ENCODE data around the gene DKK2.
"Not testable (repeated sequence)": the region's sequence is repeated elsewhere in the genome, so short reads cannot be mapped to it uniquely, and the experiment has no call there.

Gene DKK2

DNA sequence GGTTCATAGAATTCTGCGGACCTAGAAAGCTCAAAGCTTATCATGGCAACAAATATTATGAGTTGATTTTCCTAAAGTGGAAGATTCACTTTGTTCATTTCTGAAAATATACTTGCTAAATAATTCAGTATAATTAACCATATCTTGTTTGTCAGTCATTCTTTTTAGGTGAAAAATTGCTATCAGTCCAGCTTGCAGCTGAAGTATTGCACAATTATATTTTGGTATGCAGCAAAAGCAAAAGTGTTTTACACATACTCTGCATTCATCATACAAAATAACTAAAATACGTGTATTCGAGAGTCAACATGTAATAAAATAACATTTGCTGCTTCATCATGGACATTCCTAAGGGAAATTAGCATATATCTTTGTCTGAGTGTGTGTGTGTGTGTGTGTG, 24.8 kb downstream of the DKK2 start:
- DNase-seq: no peak

DNA sequence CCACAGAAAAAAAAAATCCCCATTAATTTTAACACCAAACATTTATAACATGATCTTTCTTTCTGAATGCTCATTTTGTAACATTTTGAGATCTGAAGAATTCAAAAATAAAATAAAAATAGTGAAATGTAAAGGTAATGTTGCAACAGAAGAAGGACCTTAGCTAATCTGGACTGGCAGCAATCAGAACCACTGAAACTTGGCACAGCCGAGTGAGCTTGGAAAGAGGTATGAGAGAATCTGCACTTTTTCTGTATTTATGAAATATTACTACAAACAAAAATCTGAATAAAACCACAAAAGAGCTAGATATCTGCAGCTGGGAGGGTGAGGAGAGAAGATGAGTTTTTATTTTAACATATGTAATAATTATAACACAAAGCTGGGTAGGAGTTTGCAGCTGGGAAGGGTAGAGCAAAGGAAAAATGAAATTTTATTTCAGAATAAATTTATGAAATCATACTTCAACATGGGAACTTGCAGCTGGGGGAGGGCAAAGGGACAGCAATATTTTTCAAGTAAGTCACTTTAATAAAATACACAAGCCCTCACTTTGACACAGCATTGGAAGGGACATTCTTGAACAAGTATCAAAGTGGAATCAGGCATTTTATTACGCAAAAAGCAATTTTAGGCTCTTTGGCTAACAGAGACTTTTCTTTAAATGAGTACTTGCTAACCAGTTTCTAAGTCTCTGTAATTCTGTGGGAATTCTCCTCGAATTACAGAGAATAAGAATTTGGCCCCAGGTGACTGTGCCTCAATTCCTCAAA, 26.7 kb downstream of the DKK2 start:
- no peak for DNase-seq

DNA sequence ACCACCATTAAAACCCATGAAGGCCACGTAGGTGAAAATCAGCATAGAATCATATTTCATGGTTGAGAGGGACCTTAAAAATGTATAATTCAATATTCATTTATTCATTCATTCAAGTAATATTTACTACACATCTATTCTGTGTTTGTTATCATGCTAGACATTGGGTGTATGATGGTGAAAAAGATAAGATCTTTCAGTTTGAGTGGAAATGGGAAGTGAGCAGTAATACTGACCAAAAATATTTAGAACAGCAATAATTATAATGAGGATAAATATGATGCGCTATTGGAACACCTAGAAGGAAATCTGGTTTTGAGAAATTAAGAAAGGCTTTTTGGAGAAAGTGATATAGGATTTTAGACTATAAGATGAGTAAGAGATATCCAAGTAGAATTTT, 28.0 kb downstream of the DKK2 start:
- no peak for DNase-seq

DNA sequence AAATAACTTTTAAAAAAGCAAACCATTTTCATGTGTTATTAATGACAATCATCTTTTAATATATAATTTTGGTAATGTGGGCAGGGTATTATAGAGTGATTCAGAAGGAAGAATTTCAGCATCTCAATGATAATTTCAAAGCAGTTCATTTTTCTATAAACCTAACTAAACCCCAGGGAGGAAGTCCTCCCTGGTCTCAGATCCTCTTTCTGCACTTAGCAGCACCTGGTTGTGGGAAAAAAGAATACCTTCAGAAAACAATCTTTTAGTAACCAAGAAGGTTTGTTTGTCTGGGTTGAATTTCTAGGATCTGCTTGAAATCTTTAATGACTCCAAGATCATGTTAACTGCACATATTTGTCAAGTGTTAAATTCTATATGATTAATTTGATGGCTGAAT, 29.9 kb downstream of the DKK2 start:
- DNase-seq: no peak

DNA sequence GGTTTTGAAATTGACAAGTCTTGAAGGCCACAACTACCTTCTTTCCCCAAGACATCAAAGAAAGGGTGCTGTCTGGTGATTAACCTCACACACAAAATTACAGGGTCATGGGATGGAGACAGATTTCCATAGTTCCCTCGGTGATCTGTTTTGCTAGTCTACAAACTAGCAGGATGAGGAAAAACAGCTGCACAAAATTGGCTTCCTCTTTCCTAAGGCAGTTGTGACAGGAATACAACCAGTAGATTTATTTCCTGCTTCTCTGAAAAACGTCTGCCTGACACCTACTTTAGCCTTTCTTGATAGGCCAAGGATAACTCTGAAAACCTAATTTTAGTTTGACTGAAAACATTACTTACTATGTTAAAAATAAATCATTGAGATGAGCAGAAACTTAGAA, 39.6 kb downstream of the DKK2 start:
- DNase-seq: no peak

DNA sequence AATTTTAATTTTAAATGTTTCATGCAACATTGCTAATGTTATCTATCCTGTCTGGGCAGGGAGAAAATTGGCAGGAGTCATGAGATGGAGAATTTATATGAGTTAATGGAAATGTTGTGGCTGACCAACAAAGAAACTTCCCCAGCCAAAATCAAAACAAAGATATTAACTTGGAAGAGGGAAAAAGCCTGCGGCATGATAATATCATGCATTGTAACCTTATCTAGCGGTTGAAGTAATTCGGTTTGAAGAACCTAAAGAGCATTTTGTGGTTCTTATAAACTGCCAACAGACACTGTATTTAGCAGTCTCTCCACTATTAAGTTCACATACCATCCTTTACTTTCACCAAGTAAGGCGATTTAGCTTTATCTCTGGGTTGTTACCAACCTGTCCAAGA, 42.3 kb downstream of the DKK2 start:
- DNase-seq: no peak

DNA sequence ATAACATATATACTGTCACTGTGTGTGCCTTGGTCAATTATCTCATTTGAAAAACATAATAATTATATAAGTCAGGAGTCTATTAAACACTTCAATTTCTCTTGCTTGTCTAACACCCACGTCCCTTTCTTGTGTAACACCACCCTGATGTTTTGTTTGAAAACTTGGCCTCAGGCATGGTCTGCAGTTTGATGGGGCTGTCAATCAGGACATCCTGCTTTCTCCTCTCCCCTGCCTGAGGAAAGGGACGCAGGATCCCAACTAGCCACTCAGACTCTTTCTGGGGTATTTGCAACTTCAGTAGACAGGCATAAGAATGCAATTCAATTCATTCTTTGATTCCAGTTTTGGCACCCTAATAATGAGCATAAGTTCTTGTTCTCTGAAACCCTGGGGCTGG, 48.8 kb downstream of the DKK2 start:
- DNase-seq: no peak

DNA sequence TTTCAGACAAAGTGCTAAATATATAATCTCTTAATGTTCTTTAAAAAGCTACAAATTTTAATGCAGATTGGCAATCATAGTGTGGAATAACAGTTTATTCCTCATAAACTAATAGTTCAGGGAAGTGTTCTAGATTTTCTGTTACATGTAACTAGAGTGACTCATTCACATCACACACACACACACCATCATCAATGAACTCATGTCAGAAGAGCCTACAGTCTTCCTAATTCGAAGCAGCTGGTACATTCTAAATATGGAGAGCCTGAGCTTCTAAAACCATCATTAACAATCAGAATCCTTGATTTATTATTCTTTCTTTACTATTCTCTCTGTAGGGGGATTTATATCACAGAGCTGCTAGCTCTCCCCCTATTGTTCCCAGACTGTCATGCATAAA, 49.6 kb downstream of the DKK2 start:
- no peak for DNase-seq

DNA sequence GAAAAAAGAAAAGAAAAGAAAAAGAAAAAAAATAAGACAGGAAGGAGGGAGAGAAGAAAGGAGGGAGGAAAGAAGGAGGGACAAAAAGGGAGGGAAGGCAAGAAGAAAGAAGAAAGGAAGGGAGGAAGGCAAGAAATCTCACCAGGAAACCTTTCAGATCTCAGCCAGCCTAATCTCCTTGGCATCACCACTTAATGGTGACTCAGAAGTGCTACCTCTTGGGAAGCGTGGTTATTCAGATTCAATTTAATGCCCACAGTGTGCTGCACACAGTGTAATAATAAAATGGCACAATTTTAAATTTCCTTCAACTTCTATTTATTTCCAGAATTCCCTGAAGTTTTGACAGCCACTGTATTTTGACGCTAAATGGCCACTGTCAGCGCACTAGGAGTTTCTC, 50.3 kb downstream of the DKK2 start:
- DNase-seq: no peak

DNA sequence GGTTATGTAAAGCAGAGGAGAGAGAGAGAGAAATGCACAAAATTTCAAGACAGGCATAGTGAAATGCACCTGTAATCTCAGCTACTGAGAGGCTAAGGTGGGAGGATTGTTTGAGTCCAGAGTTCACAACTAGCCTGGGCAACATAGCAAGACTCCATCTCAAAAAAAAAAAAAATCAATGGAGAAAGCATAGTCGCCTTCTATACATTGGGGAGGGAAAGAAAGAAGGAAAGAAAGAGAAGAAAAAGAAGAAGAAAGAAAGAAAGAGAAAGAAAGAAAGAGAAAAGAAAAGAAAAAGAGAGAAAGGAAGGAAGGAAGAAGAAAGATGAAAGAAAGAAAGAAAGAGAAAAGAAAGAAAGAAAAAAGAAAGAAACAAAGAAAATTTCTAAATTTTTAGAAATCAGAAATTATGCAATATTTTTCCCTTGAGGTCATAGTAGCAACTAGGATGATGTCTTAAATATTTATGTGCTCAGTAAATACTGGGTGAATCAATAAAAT, 53.4 kb downstream of the DKK2 start:
- no peak for DNase-seq

DNA sequence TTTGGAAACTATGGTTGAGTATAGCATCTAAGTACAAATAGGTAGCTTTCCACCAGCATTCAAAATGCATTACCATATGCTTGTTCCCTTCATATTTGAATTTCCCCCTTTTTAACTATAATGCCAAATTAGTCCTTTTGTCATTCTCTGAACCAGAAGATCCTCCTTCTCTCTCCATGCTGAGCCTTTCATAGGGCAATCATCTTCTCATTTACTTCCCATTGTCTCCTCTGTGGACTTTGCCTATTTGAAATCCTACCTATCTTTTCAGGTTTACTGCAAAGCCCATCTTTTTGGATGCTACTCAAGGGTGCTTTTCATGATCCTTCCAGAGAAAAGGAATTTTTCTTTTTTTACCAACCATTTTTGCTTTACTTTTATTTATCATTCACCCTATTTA, 54.7 kb downstream of the DKK2 start:
- no peak for DNase-seq

DNA sequence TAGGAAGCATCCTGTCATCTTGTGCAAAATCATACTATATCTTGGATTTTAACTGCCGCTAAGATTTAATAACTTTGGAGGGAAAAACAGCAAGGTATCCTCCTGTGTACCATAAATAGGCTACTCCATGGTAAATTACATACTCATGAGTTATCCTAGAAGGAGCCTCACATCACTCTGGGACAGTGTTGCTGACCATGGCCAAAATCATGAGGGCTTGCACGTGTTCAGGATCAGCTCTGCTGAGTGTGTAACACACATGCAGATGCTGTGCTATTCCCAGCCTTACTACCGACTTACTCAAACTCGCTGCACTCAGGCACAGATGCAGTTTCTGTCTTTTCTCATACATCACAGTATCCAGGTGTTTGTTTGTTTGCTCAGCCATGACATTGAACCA, 56.6 kb downstream of the DKK2 start:
- no peak for DNase-seq

DNA sequence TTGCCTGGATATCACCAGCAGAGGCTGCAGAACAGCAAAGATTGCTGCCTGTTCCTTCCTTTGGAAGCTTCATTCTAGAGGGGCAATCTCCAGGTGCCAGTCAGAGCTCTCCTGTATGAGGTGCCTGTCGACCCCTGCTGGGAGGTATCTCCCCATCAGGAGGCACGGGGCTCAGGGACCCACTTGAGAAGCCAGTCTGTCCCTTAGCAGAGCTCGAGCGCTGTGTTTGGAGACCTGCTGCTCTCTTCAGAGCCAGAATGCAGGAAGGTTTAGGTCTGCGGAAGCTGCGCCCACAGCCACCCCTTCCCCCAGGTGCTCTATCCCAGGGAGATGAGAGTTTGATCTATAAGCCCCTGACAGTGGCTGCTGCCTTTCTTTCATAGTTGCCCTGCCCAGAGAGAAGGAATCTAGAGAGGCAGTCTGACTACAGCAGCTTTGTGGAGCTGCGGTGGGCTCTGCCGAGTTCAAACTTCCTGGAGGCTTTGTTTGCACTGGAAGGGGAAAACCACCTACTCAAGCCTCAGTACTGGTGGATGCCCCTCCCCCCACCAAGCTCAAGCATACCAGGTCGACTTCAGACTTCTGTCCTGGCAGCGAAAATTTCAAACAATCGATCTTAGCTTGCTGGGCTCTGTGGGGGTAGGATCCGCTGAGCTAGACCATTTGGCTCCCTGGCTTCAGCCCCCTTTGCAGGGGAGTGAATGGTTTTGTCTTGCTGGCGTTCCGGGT, 57.9 kb downstream of the DKK2 start:
- DNase-seq: no peak

DNA sequence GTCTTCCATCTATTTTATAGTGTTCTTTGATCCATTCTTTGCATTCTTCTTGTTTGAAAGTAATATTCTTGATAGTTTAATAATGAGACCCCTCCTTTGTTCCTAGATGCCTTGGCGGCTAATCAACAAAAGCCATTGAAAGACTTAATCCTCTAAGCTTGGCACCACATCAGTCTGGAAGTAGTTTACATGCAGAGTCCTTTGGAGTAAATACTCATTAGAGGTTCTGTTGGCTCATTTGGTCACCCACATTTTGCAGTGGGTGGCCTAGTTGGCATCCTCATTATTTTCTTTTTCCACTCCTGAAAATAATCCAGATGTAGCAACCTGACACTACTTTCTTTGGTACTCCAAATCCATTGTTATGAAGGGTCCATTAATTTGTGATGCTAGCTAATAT, 64.5 kb downstream of the DKK2 start:
- DNase-seq: no peak

DNA sequence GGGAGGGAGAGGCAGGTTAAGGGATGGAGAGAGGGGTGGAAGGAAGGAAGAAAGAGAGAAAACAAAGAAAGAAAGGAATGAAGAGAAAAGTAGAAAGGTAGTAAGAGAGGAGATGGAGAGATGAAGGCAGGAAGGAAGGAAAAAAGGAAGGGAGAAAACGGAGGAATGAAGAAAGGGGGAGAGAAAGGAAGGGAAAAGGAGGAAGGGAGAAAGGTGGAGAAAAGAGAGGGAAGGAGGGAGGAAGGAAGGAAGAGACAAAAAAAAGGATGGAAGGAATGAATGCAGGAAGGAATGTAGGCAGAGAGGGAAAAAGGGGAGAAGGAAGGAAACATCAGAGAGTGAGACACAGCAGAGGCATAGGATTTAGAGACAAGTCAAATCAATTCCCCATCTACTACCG, 68.2 kb downstream of the DKK2 start:
- no peak for DNase-seq

DNA sequence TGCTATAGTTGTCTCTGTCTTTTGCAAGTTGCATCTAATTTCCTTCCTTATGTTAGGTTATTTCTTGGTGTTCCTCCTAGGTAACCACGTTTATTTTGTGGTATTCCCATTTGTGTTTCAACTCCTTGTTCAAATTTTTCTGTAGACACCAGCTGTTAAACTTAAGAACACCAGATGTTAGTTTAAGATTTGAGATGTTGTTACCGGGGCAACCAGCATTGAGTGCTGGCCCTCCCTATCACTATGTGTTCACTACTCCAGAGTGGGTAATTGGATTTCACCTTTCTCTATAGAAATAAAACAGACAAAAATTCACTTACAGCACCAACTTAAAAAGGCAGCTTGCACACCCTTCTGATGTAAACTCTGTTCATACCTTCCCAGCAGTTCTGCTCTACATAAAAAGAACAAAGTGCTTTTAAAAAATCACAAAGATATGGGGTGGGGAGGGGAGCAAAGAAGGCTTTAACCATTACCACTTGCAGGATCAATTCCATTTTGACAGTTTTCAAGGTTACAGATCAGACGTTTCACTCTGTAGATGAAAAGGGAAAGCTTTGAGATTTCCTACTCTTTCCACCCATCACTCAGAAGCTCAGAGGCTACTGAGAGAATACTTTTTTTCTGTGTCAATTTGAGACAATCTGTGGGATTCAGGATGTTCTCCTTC, 82.9 kb downstream of the DKK2 start:
- no peak for DNase-seq

DNA sequence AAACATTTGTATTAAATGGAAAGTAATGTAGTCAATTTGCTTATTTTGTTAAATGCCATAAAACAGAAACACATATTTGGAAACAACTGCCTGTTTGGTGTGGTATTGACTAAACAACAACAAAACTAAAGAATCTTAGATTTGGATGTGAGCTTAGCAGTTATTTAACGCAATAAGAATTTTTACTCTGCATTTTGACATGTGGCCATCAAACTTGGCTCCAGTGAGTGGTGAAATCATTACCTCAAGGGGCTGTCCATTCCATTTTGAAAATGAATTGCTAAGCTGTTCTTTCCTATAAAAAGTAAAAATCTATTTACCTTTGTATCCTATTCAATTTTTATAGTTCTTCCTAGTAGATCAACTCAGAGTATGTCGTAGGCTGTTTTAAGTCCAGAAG, 84.2 kb downstream of the DKK2 start:
- no peak for DNase-seq

DNA sequence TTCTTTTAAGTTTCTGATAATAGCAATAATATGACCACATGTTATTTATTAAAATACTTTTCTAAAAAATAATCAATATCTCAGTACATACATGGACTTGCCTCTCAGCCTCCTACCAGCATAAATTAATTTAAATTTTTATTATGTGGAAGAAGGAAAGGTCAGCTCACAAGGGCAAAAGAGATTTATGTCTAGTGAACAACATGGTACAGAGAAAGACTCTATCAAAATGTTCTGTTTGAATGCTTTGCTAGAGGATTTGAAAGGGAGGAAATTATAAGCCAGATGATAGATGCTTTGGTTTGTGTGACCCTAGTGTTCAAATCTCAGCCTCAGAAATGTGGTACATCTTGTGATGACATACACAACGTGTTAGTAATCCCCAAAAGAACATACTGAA, 94.3 kb downstream of the DKK2 start:
- no peak for DNase-seq

DNA sequence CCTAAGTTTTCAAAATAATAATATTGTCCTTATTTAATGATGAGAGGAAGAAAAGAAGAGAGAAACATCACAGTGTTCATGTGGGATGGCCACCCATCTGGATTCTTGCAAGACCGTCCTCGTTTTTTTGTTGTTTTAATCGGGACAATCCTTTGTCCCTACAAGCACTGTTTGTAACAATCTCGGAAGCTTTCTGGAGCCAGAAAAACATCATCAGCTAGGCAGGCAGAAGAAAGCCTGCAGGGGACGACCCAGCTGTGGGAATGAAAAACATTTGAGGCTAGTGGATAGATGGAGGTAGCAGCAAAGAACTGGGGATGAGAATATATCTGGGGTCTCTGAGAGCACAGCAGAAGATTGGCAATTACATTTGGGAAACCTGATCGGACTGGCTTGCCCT, 105.6 kb downstream of the DKK2 start:
- DNase-seq: no peak

DNA sequence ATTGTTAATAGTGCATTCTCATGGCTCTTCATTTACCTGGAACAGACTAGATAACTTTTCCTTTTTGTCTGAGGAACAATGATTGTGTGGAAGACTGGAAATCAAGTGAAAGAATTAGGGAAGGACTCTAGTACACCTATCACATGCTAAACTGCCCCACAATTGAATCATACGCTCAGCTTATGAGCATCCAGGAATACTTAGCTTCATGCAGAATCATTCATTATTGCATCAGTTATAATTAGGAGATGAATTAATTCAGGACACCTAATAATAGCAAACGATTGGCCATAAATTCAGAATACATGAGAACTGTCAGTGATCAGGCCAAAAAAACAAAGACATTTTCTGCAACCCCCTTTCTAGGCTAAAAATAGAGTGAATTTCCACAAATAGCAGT, 106.9 kb downstream of the DKK2 start:
- no peak for DNase-seq

DNA sequence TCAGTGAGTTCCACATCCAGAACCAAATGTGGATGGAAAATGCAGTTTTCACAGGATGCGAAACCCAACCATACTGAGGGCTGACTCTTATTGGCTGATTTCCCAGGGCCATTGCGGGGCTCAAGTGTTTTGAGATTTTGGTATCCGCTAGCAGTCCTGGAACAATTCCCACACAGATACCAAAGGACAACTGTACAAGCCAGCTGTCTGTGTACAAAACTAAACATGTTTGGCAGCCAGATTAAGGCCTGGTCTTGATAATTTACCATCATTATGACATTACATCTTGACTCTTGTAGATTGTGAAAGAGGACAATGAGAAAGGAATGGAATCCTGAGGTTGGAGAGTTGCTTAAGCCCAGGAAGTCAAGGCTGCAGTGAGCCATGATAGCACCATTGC, 121.9 kb downstream of the DKK2 start:
- DNase-seq: no peak

DNA sequence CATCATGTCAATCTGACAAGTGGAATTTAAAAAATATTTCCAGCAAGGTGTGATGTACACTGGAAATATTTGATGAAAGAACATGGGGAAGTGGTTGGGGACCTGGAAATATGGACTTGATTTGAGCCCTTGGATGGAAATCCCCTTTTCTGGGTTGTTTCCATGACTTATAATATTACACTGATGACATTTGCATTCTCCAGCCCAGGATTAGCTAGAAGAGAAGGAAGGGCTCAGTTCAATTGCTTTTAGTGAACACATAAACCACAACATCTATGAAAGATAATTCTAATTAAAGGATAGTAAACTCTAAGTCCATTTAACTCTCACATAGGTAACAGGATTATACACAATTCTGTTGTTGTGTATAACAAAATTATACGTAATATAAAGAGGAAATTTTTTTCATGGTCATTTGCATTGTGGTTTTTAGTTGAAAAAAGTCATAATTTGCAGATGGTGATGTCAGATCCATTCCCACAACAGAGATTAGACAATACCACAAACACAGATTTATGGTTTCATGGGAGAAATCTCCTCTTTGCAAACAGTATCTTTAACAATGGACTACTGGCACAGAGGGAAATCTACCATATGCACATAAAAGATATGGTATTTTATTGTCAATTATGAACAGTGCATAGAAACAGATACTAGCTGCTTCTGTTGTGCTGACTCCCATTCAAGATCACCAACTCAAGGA, 126.5 kb downstream of the DKK2 start:
- DNase-seq: no peak

DNA sequence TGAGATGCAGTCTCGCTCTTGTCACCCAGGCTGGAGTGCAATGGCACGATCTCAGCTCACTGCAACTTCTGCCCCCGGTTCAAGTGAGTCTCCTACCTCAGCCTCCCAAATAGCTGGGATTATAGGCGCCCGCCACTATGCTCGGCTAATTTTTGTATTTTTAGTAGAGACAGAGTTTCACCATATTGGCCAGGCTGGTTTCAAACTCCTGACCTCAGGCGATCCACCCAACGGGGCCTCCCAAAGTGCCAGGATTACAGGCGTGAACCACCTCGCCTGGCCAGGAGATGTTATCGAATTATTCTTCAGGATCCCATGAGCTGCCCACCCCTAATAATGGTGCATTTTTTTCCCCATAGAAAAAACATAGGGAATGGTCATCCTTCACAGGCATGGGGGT, 128.1 kb downstream of the DKK2 start:
- DNase-seq: not testable (repeated sequence)
